NCI-H345 (cell line): Measurements from ENCODE around the gene CBR3.
"Not testable (repeated sequence)": the region's sequence is repeated elsewhere in the genome, so short reads cannot be mapped to it uniquely, and the experiment has no call there.

Source experiments
- DNase-seq: peaks from one replicate; lab custom pipeline; 2025; lab: John Stamatoyannopoulos, UW

The CBR3 gene

GRCh38 chr21:36134803-36135390 lies at the start of gene CBR3:
Gene CBR3, plus strand, starts transcription at chr21:36135079. Its CDS starts 114 bp downstream, at chr21:36135193.
- peak; percentile 47 for DNase-seq

GRCh38 chr21:36087362-36088138 lies 47.3 kb upstream of the CBR3 start:
- no peak for DNase-seq

GRCh38 chr21:36089946-36090345 lies 44.9 kb upstream of the CBR3 start:
- DNase-seq = no peak

- no peak for DNase-seq
These were observed 42.2 kb upstream of the CBR3 start for GRCh38 chr21:36092681-36093080.

GRCh38 chr21:36093512-36093911 lies 41.4 kb upstream of the CBR3 start:
- no peak for DNase-seq

- no peak for DNase-seq
These were observed 38.2 kb upstream of the CBR3 start for GRCh38 chr21:36096398-36097290.

GRCh38 chr21:36097427-36098181 lies 37.3 kb upstream of the CBR3 start:
- DNase-seq = no peak

- no peak for DNase-seq
These were observed 36.7 kb upstream of the CBR3 start for GRCh38 chr21:36098182-36098532.

GRCh38 chr21:36099000-36099399 lies 35.9 kb upstream of the CBR3 start:
- DNase-seq = no peak

- not testable (repeated sequence) for DNase-seq
These were observed 35.1 kb upstream of the CBR3 start for GRCh38 chr21:36099695-36100211.

GRCh38 chr21:36100971-36101641 lies 33.8 kb upstream of the CBR3 start:
- DNase-seq = no peak

GRCh38 chr21:36103434-36103833 lies 31.4 kb upstream of the CBR3 start:
- no peak for DNase-seq

GRCh38 chr21:36104317-36105300 lies 30.3 kb upstream of the CBR3 start:
- DNase-seq = no peak

GRCh38 chr21:36105327-36105842 lies 29.5 kb upstream of the CBR3 start:
- no peak for DNase-seq

- DNase-seq = no peak
These were observed 25.0 kb upstream of the CBR3 start for GRCh38 chr21:36109868-36110267.

GRCh38 chr21:36111238-36111637 lies 23.6 kb upstream of the CBR3 start:
- no peak for DNase-seq

GRCh38 chr21:36113647-36114428 lies 21.0 kb upstream of the CBR3 start:
- DNase-seq = peak; percentile 91

GRCh38 chr21:36115138-36115730 lies 19.6 kb upstream of the CBR3 start:
- no peak for DNase-seq
